ENCODE measurements around the gene COX7A2.

COX7A2 gene

DNA sequence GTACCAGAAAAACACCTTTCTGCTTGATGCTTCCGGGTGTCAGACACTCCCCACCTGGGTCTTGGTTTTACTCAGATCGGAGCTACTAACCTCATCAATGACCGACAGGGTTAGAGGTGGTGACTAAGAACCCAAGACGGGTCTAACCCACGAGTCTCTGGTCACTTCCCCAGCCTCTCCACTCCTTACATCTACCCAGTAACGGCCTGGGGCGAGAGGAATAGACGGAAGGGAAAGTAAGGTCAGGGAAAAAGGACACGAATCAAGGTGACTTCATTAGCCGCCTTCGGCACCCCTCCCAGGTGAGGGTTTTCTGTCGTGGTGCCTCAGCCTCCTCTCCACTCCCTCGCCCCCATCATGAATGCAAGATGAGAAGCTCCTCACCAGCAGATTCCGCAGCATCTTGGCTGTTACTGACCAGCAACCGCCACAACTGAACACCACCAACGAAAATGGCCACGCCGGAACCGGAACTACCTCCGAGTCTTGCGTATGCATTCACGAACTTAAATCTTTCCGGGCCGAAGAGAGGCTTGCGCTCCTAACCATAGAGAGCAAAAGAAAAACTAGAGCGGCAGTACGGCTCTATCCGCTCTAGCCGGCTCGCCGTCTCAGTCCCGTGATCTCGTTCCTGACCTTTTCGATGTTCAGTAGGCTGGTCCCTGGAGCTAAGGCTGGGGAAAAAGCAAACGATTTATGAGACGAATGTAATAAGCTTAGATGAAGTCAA is at the start of gene COX7A2:
Gene COX7A2, minus strand, starts transcription at position 469 of the 730 bp plus-strand sequence. Its CDS starts 67 bp downstream, at position 402.
- FAIRE-seq (peak; percentile 82), DNase-seq (ENCODE audit: insufficient read length, low spot score) (peak; percentile 81)

DNA sequence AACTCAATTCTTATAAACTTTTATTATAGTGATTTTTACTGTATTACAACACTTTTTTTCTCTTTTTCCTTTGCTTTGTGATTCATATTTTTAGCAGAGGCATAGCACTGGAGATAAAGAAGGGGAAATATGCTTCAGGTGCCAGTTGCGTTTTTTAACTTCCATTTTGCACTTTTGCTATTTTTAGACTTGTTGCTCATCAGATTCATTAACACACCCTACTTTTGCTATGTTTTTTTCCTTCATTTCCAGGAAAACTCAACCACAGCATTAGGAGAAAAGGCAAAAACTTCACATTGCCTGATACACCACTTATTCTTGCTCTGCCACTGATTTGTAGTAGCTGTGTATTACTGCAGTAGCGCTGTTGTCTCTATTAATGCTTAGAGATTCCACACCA is 49.0 kb upstream of the COX7A2 start:
- FAIRE-seq (no peak), DNase-seq (ENCODE audit: insufficient read length, low spot score) (no peak)

DNA sequence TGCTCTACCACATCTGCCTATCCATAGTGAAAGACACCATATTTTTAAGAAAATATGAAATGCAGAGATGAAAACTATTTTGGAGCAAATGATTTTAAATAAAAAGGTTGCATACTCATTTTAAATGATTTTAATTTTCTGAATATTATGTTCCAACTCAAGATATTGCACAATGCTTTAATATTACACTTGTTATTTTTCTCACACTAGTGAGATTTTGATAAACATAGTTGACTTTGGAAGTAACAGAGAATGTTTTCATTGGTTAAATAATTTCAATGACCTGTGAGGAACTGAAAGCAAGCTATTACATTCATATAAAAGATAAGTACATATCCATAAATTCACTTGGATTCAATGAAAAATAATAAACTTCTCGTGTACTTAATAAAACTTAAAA is 48.1 kb upstream of the COX7A2 start:
- FAIRE-seq (no peak), DNase-seq (ENCODE audit: insufficient read length, low spot score) (no peak)

DNA sequence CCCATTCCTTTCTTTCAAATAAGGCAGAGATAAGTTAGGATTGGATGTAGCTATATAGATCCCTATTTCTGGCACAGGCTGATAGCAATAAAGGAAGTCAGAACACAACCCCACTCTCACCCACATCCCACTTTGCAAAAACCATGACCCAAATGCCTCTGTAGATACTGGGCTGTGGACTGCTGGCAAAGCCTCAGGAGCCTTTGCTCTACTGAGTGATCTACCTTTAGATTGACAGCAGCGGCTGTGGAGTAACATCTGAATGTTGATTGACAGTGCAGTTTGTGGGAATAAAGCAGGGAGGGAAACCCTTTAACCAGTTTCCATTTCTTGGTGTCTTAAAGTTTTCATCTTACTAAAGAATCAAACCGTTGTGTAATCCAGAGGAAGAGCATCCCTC is 47.7 kb upstream of the COX7A2 start:
- no peak for FAIRE-seq
- DNase-seq (ENCODE audit: insufficient read length, low spot score): no peak

DNA sequence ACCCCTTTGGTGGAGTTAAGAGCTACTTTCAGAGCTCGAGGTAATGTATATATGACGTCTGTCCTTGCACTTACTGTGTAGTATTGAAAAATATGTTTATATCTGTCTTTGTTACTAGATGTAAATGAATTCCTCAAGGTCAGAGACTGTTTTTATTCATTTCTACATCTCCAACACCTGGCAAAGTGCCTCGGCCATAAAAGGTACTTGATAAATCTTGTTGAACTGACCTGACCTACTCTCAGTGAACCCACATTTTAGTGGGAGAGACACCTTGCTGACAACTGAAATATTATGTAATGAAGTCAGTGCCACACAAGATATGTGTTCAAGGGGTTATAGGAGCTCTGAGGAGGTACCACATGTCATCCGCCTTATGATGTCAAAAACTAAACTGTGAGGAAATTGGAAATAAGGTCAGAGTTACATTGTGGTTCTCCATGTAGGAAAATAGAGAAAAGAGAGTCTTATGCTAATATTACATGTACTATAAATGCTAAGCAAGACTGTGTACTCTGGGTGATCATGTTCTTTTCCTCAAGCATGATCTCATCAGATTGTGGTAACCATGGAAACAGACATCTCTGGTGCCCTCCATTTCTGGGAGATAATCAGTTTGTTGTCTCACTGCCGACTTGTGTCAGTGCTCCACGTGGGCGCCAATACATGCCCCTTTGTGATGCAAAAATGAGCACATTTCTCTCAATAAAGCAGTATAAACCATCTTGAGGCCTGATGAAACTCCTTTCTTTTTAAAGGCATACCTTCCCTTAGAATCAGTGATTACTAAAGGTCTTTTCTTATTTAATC is 46.7 kb upstream of the COX7A2 start:
- DNase-seq (ENCODE audit: insufficient read length, low spot score) (no peak), FAIRE-seq (no peak)

- no peak for DNase-seq (ENCODE audit: insufficient read length, low spot score)
- no peak for FAIRE-seq
Observed at GRCh38 chr6:75288023-75288422, 44.4 kb upstream of the COX7A2 start.

GRCh38 chr6:75287424-75287823 is 43.8 kb upstream of the COX7A2 start:
- no peak for FAIRE-seq
- DNase-seq (ENCODE audit: insufficient read length, low spot score): no peak

DNA sequence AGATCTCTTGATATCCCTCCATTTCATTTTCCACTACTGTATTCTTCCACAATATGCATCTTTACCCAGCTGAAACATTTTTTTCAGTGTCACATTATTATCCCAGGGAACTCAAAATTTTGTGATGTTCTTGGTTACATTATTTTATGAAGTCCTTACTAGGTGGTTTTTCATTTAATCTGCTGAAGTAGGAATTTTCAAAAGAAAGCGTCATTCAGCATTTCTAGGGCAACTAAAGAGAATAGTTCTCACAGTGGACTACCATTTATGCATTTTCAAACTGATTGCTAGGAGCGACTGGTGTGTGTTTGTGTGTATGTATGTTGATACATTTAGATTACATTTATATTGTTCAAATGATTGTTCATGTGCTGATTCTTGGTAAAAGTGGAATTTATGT is 43.4 kb upstream of the COX7A2 start:
- FAIRE-seq: no peak

DNA sequence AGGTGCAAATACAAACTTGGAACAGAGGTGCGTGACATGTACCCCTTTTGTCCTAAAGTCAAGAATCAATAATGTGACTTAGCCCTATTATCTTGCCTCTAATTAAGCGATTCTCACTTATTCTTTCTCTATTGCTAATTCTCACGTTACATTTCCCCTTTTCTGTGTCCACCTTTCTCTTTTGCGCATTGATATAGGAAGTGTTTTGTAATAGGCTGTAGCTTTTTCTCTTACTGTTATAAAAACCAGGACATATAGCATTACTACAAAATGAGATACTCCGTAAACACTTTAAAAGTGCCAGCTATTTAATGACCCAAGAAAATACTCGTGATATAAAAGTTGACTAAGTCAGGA is 41.7 kb upstream of the COX7A2 start:
- FAIRE-seq: no peak
- no peak for DNase-seq (ENCODE audit: insufficient read length, low spot score)

More for the DNA sequence above, 43.4 kb upstream of the COX7A2 start:
- no peak for DNase-seq (ENCODE audit: insufficient read length, low spot score)

DNA sequence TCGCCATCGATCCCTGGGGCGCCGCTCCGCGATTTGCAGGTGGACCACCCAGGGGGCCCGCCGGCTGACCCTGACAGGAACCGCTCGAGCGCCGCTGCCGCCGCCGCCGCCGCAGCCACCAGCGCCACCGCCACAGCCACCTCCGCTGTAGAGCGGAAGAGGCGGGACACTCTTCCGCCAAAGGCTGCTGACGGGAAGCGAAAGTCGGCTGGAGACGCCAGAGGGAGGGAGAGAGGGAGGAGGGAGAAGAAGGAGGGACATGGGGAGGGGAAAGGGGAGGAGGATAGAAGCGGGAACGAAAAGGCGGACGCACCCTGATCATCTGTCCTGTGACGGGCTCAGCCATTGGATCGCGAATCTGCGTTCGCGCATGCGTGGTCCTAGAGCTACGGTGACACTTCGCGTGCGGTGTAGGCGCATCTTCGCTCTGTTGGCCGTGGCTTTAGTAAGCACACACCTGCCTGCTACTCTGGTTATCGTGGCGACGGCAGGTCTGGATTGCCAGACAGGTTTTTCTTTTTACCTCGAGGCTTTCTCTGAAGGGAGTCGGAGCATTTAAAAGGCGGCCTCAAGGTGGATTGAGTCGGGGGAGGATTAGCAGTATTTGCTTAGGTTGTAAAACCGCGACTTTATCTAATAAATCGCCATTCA is 41.2 kb upstream of the COX7A2 start, which contains the start of gene TMEM30A:
Gene TMEM30A, minus strand, starts transcription at position 161 of the 651 bp plus-strand sequence. Its CDS starts 154 bp downstream, at position 7.
- peak; percentile 95 for DNase-seq (ENCODE audit: insufficient read length, low spot score)
- peak; percentile 100 for FAIRE-seq

GRCh38 chr6:75283907-75284631 is 40.5 kb upstream of the COX7A2 start:
- no peak for DNase-seq (ENCODE audit: insufficient read length, low spot score)
- peak; percentile 26 for FAIRE-seq

DNA sequence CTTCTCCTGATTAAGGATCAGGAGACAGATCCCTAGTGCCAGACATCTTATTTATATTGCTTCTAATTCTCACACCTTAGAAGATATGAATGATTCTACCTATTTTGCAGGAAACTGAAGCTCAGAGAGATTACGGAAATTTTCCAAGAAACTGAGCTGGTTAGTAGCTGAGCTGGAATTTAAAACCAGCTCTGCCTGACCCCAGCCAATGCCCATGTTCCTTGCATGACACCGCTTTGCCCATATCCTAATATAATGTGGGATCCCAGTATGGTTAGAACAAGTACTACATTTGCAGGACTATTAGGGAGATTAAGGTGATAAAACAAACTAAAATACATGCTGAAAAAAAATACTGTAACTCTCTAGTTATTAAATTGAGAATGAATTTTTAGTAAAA is 39.1 kb upstream of the COX7A2 start:
- DNase-seq (ENCODE audit: insufficient read length, low spot score) (no peak), FAIRE-seq (no peak)

- no peak for DNase-seq (ENCODE audit: insufficient read length, low spot score)
- no peak for FAIRE-seq
Observed at GRCh38 chr6:75281653-75282052, 38.1 kb upstream of the COX7A2 start.

DNA sequence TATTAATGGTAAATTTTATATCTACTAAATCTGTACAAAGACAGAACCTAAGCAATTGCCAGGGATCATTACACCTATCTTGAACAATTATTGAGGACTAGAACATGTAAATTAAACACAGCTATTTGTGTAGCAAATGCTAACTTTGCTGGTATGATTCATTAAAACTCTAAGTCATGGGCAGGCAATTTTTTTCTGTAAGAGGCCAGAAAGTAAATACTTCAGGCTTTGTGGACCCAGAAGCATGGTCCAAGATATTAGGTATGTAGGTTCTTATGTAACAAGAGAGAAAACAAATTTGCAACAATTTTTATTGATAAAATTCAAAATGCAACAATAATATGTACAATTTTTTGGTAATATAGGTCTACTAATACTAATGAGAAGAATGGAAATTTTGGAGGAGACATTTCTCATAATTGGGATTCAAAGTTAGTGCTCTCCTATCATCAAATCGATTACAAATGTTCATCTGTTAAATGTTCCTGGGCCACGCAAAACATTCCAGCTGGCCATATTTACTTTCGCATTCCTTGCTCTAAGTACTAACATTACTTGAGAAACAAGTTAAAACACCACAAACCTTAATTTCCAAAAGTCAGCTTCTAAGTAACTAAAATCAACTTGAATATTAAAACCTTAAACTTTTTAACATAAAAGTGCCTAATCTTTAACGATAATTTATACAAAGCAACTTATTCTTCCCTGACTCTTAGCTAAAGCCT is 36.7 kb upstream of the COX7A2 start:
- DNase-seq (ENCODE audit: insufficient read length, low spot score) (no peak), FAIRE-seq (no peak)

- FAIRE-seq: no peak
- DNase-seq (ENCODE audit: insufficient read length, low spot score): no peak
Observed at GRCh38 chr6:75279418-75279817, 35.8 kb upstream of the COX7A2 start.

DNA sequence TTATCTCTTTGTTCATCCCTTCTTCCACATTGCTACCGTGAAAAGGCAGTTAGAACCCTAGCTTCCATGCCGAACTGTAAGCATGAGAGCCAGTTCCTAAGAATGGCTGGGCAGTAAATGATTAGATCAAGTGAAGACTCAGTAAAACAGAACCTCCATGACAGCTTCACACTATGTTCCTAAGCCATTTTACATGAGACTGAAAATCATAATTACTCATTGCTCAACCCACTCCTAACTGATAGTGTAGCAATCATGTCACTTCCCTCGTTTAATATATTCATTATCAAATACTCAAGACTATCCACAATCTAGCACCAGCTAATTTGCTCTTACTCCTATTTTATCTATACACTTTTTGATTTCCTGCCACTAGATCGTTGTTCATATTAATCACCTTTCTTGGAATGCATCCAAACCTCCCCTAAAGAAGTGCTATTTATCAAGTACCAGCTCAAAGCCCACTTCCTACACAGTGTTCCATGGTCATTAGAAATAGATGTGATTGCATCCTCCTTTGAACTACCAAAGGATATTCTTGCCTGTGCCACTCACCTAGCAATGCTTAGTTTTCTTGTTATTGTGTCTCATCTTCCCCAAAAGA is 35.0 kb upstream of the COX7A2 start:
- no peak for DNase-seq (ENCODE audit: insufficient read length, low spot score)
- FAIRE-seq: peak; percentile 16

DNA sequence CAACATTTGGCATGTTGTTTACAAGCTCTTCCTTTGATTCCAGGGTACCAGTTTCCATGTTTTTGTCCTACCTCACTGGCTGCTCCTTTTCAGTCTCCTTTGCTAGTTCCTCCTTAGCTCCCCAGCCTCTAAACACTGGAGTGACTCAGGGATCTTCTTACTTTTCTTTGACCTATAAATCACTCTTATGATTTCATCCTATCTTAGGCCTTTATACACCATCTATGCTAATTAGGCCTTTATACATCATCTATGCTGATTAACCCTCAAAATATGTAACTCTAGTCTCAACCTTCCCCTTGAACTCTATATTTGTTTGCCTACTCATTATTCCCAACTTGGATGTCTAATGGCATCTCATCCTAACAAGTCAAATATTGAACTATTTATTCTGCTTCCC is 31.5 kb upstream of the COX7A2 start:
- no peak for FAIRE-seq
- DNase-seq (ENCODE audit: insufficient read length, low spot score): peak; percentile 43

- DNase-seq (ENCODE audit: insufficient read length, low spot score): no peak
- no peak for FAIRE-seq
Observed at GRCh38 chr6:75273009-75273408, 29.4 kb upstream of the COX7A2 start.

GRCh38 chr6:75272145-75272840 is 28.7 kb upstream of the COX7A2 start:
- no peak for FAIRE-seq
- no peak for DNase-seq (ENCODE audit: insufficient read length, low spot score)
